ENCODE results near the gene ZNF831. TPM values are rescaled to one million over a fixed set of nuclear protein-coding genes. Genes with fewer than 3 reads are reported as not detected.

The ZNF831 gene
- total RNA-seq, 1 experiment from 2014 or later, result 0.15 TPM

DNA sequence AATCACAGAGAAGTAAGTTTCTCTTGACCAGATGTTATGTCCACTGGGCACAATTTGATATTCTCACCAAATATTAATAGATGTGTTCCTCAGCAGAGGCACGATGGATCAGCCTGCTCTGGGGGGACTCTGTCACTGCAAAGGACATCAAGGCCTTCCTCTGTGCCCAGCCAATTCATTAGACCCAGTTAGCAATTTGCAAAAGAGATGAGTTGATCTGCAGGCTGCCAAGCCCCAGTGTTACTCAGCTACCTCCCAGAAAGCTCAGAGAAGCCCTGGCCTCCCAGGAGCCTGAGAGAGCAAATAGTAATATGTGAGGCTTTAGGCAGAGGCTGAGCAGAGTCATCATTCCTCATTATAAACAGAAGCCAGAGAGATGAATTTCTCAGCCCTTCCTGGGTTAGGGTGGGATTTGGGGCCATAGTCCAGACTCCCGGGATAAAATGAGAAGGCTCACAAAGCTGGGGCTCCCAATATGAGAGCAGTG is 54.2 kb downstream of the ZNF831 start:
- ChIA-PET RAD21 (ENCODE audit: low non-redundant PET in 1 of 2, low total read pairs in 2 of 2, uncharacterized antibody in 2 of 2, unreplicated experiment in 2 of 2) (no interaction called here), POLR2A (no interaction called here), CTCF (no interaction called here)
- Histone ChIP-seq H2AFZ (ENCODE audit: low read depth, low read length, poor library complexity, severe bottlenecking) (no peak overlapping the region), H3K27ac (ENCODE audit: low read depth, low read length) (no peak overlapping the region), H3K4me1 (ENCODE audit: control insufficient read depth in 1 of 2, insufficient read depth in 2 of 2, low read length in 2 of 2) (peaks cover 0 to 9% of the 10 kb centered on the region in 2 experiments; a peak in 1 of 4 replicates), H3K36me3 (ENCODE audit: control insufficient read depth in 1 of 2, insufficient read depth in 2 of 2, low read length in 2 of 2) (no peaks in the 10 kb centered on the region), H3K9me3 (ENCODE audit: control insufficient read depth in 1 of 2, insufficient read depth in 1 of 2, low read depth in 1 of 2, low read length in 2 of 2) (no peaks in the 10 kb centered on the region), H4K20me1 (ENCODE audit: insufficient read depth) (no peaks in the 10 kb centered on the region), H3K4me2 (ENCODE audit: low read length) (no peak overlapping the region), H3K9me2 (ENCODE audit: insufficient read depth) (no peaks in the 10 kb centered on the region), H3K4me3 (replicated peaks in 1 of 2; ENCODE audit: low read depth in 1 of 2, low read length in 2 of 2) (no peak overlapping the region), H3K9ac (ENCODE audit: low read length) (no peak overlapping the region), H3K79me2 (ENCODE audit: insufficient read depth, low read length) (no peaks in the 10 kb centered on the region), H3K27me3 (ENCODE audit: insufficient read depth, low read length) (peaks cover 20% of the 10 kb centered on the region)
- TF ChIP-seq SIN3A (IDR thresholded peaks at IDR 0.05; ENCODE audit: low read depth), result no peak
- TF ChIP-seq POLR2A (IDR thresholded peaks at IDR 0.05; ENCODE audit: borderline replicate concordance, extremely low read depth, insufficient read depth, insufficient read length), result no peak
- no peak for TF ChIP-seq POLR2AphosphoS5 (IDR thresholded peaks at IDR 0.05; ENCODE audit: low read depth, low read length)
- TF ChIP-seq FOSL1 (IDR thresholded peaks at IDR 0.05; ENCODE audit: low read depth), result no peak
- no peak for TF ChIP-seq EGR1 (IDR thresholded peaks at IDR 0.05; ENCODE audit: low read depth)
- TF ChIP-seq, protein P1, sequence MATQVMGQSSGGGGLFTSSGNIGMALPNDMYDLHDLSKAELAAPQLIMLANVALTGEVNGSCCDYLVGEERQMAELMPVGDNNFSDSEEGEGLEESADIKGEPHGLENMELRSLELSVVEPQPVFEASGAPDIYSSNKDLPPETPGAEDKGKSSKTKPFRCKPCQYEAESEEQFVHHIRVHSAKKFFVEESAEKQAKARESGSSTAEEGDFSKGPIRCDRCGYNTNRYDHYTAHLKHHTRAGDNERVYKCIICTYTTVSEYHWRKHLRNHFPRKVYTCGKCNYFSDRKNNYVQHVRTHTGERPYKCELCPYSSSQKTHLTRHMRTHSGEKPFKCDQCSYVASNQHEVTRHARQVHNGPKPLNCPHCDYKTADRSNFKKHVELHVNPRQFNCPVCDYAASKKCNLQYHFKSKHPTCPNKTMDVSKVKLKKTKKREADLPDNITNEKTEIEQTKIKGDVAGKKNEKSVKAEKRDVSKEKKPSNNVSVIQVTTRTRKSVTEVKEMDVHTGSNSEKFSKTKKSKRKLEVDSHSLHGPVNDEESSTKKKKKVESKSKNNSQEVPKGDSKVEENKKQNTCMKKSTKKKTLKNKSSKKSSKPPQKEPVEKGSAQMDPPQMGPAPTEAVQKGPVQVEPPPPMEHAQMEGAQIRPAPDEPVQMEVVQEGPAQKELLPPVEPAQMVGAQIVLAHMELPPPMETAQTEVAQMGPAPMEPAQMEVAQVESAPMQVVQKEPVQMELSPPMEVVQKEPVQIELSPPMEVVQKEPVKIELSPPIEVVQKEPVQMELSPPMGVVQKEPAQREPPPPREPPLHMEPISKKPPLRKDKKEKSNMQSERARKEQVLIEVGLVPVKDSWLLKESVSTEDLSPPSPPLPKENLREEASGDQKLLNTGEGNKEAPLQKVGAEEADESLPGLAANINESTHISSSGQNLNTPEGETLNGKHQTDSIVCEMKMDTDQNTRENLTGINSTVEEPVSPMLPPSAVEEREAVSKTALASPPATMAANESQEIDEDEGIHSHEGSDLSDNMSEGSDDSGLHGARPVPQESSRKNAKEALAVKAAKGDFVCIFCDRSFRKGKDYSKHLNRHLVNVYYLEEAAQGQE (IDR thresholded peaks at IDR 0.05; ENCODE audit: low read depth), result no peak
- TF ChIP-seq EZH2 (IDR thresholded peaks at IDR 0.05), result no peak
- no peak for TF ChIP-seq ZNF274 (IDR thresholded peaks at IDR 0.05; ENCODE audit: low read depth, low read length)
- TF ChIP-seq TCF7L2 (IDR thresholded peaks at IDR 0.05; ENCODE audit: borderline replicate concordance, extremely low read depth, insufficient read depth, insufficient read length), result no peak
- ATAC-seq, result no peak
- no peak for DNase-seq (ENCODE audit: low read depth, low spot score)
- intact Hi-C loops (cut with micrococcal nuclease), result no loop called here
- BruUV-seq (replicated peaks), result no TSS peak
